HepG2 (cell line): ENCODE results near the gene TM2D3. TPM values are rescaled to one million over a fixed set of nuclear protein-coding genes. Genes with fewer than 3 reads are reported as not detected.

Source experiments
- ELF3 ChIP-seq: IDR thresholded peaks from 2 replicates; pipeline ENCODE4 v1.6.1; 2016; ENCODE audit warnings: missing genetic modification reagents, missing compliant biosample characterization
- ELF4 ChIP-seq: sonication (generic); formaldehyde crosslinking; IDR thresholded peaks from 2 replicates; pipeline ENCODE4 v1.5.0; 2020; ENCODE audit warnings: missing genetic modification reagents, mild to moderate bottlenecking, moderate library complexity, borderline replicate concordance
- FOXC1 ChIP-seq: sonication (generic); formaldehyde crosslinking; IDR thresholded peaks from 2 replicates; pipeline ENCODE4 v1.8.0; 2022; ENCODE audit warnings: mild to moderate bottlenecking, missing genetic modification reagents, borderline replicate concordance
- HIVEP1 ChIP-seq: sonication (generic); formaldehyde crosslinking; IDR thresholded peaks from 2 replicates; pipeline ENCODE4 v1.4.0; 2020; ENCODE audit warnings: mild to moderate bottlenecking, missing genetic modification reagents
- LRRFIP1 ChIP-seq: sonication (generic); formaldehyde crosslinking; conservative IDR thresholded peaks from 2 replicates; pipeline ENCODE4 v1.4.0; 2020; ENCODE audit warnings: missing genetic modification reagents
- SMAD9 ChIP-seq: sonication (generic); formaldehyde crosslinking; IDR thresholded peaks from 2 replicates; pipeline ENCODE4 v1.5.1; 2020; ENCODE audit warnings: mild to moderate bottlenecking, missing genetic modification reagents
- SSRP1 ChIP-seq: IDR thresholded peaks from 2 replicates; pipeline ENCODE4 v1.6.1; 2016; ENCODE audit warnings: control low read depth
- TARDBP ChIP-seq: sonication (generic); formaldehyde crosslinking; IDR thresholded peaks from 2 replicates; pipeline ENCODE4 v1.8.0; 2022; ENCODE audit warnings: mild to moderate bottlenecking, missing genetic modification reagents
- TCF7 ChIP-seq: sonication (generic); IDR thresholded peaks from 2 replicates; pipeline ENCODE4 v1.6.1; 2016; ENCODE audit warnings: antibody characterized with exemption, low read depth
- ZHX2 ChIP-seq, 2 experiments: sonication (generic) in 1 of 2; formaldehyde crosslinking in 1 of 2; IDR thresholded peaks; 2 replicates each; pipeline versions ENCODE4 v1.6.1 to v1.9.0; 2014 to 2022; ENCODE audit warnings: antibody characterized with exemption in 1 of 2, borderline replicate concordance in 1 of 2, inconsistent platforms in 1 of 2, low read depth in 1 of 2, missing genetic modification reagents in 1 of 2
- ZNF230 ChIP-seq: sonication (generic); formaldehyde crosslinking; IDR thresholded peaks from 2 replicates; pipeline ENCODE4 v1.4.0; 2020; ENCODE audit warnings: mild to moderate bottlenecking, missing genetic modification reagents
- ZNF317 ChIP-seq: sonication (generic); formaldehyde crosslinking; IDR thresholded peaks from 2 replicates; pipeline ENCODE4 v1.5.0; 2020; ENCODE audit warnings: mild to moderate bottlenecking, missing genetic modification reagents
- ZNF580 ChIP-seq: IDR thresholded peaks from 2 replicates; pipeline ENCODE4 v1.6.1; 2016; ENCODE audit warnings: low read depth, borderline replicate concordance
- ZNF607 ChIP-seq: sonication (generic); formaldehyde crosslinking; IDR thresholded peaks from 2 replicates; pipeline ENCODE4 v1.5.1; 2020; ENCODE audit warnings: missing genetic modification reagents, mild to moderate bottlenecking, borderline replicate concordance
- ZNF737 ChIP-seq: sonication (generic); formaldehyde crosslinking; IDR thresholded peaks from 2 replicates; pipeline ENCODE4 v1.5.0; 2020; ENCODE audit warnings: missing genetic modification reagents, mild to moderate bottlenecking, borderline replicate concordance
- polyA plus RNA-seq, 8 experiments: library from polyadenylated mRNA; depleted of rRNA in 3 of 8; stranded (reverse) in 7 of 8; unstranded in 1 of 8; fragments of >200 nt; fragmentation: Illumina TruSeq in 4 of 8; extraction: Trizol in 4 of 8; gene quantifications; 2 replicates each; pipeline versions ENCODE4 v1.2.1 to v1.2.3, GENCODE V29; 2011 to 2016; ENCODE audit warnings: low read depth in 4 of 8, missing spikeins in 1 of 8, mixed read lengths in 1 of 8; ENCODE audit not compliant: insufficient read depth in 1 of 8
- total RNA-seq, 5 experiments: library from RNA; depleted of rRNA; stranded (reverse); fragments of >200 nt; fragmentation: Illumina TruSeq; extraction: Trizol; gene quantifications; 2 replicates each; pipeline ENCODE4 v1.2.3, GENCODE V29; 2016; ENCODE audit warnings: low read depth in 1 of 5

The TM2D3 gene
- total and polyA plus RNA-seq, 2 of the 13 experiments (the other 11 are each of a cell fraction or from before 2014, with no cell fraction given) = 31.1 to 72.7 TPM

- TF ChIP-seq ZNF737 (no peak), SSRP1 (no peak), TARDBP (CRISPR knock-in tag) (no peak), ZNF607 (CRISPR knock-in tag) (no peak), HIVEP1 (CRISPR knock-in tag) (0 out of 2 replicates have a peak, but pooled peaks have one; percentile 17), SMAD9 (no peak), ZHX2 (IDR thresholded peaks at IDR 0.05; ENCODE audit: low read depth) (no peak), ZHX2 (CRISPR knock-in tag; IDR thresholded peaks at IDR 0.05; ENCODE audit: borderline replicate concordance) (no peak), ZNF230 (CRISPR knock-in tag) (no peak), LRRFIP1 (CRISPR knock-in tag) (no peak), ZNF317 (CRISPR knock-in tag) (0 out of 2 replicates have a peak, but pooled peaks have one; percentile 38), TCF7 (no peak), ZNF580 (CRISPR knock-in tag) (no peak), ELF4 (CRISPR knock-in tag) (no peak), ELF3 (CRISPR knock-in tag) (peak; percentile 47; the same call in 1 of the 2 replicates), FOXC1 (no peak)
These were observed 38.8 kb downstream of the TM2D3 start (continued) for GRCh38 chr15:101613130-101614000.
